Bronchial epithelial cell (primary cell): Measurements from ENCODE around the gene ZNF709. TPM values are rescaled to one million over a fixed set of nuclear protein-coding genes. Genes with fewer than 3 reads are reported as not detected.
A peak's percentile ranks its signal among the peaks of the same experiment; 100 is the strongest.
"Not testable (repeated sequence)": the region's sequence is repeated elsewhere in the genome, so short reads cannot be mapped to it uniquely, and the experiment has no call there.

Experiments used
- DNase-seq: peaks from one replicate; pipeline ENCODE4 v3.0.0-alpha.2; 2010; ENCODE audit warnings: low read depth
- FAIRE-seq: peaks from 2 replicates; lab custom pipeline; 2011; peaks lifted over from hg19 to GRCh38; lab: Jason Lieb, UNC
- H3K27me3 ChIP-seq: 2 replicates; pipeline ENCODE4 v1.5.1; 2011; ENCODE audit warnings: low read length; ENCODE audit not compliant: control insufficient read depth, insufficient read depth
- H3K36me3 ChIP-seq: 2 replicates; pipeline ENCODE4 v1.5.1; 2011; ENCODE audit warnings: low read length; ENCODE audit not compliant: control insufficient read depth, insufficient read depth
- H3K4me3 ChIP-seq: 2 replicates; pipeline ENCODE4 v1.5.1; 2011; ENCODE audit warnings: mild to moderate bottlenecking, low read depth, low read length, control low read depth
- total RNA-seq: library from RNA; depleted of rRNA; stranded (reverse); fragments of >200 nt; gene quantifications from 2 replicates; pipeline ENCODE4 v1.2.1, GENCODE V29; 2014
- TF ChIP-seq, protein P1 (sequence below): IDR thresholded peaks from 2 replicates; pipeline ENCODE4 v1.5.1; 2011; ENCODE audit warnings: mild to moderate bottlenecking, moderate library complexity, low read length, control low read depth, inconsistent platforms; ENCODE audit not compliant: insufficient read depth, severe bottlenecking

ZNF709 gene
- total RNA-seq, 1 donor from 2014 or later: 0.26 TPM

DNA sequence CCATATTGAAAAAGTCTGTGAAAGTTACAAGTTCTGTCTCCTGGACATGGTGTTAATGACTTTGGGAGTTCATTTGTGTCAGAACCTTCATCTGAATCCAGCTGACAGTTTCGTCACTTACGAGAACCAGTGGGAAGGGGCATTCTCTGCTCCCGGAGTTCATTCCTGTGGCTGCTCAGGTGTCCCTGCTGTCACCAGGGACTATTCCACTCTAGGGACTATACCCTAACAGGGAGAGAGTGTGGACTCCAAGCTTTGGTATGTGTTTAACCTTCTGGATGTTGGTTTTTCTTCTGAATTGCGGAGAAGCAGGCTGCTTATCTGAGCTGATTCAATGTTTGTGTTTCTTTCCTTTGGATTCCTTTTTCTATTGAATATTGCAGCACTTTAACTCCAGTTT is 12.4 kb upstream of the ZNF709 start:
- TF ChIP-seq, protein P1, sequence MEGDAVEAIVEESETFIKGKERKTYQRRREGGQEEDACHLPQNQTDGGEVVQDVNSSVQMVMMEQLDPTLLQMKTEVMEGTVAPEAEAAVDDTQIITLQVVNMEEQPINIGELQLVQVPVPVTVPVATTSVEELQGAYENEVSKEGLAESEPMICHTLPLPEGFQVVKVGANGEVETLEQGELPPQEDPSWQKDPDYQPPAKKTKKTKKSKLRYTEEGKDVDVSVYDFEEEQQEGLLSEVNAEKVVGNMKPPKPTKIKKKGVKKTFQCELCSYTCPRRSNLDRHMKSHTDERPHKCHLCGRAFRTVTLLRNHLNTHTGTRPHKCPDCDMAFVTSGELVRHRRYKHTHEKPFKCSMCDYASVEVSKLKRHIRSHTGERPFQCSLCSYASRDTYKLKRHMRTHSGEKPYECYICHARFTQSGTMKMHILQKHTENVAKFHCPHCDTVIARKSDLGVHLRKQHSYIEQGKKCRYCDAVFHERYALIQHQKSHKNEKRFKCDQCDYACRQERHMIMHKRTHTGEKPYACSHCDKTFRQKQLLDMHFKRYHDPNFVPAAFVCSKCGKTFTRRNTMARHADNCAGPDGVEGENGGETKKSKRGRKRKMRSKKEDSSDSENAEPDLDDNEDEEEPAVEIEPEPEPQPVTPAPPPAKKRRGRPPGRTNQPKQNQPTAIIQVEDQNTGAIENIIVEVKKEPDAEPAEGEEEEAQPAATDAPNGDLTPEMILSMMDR: no peak
- FAIRE-seq (no peak), DNase-seq (no peak)
- no peaks in the 10 kb centered on the region for H3K27me3 ChIP-seq
- no peaks in the 10 kb centered on the region for H3K36me3 ChIP-seq
- H3K4me3 ChIP-seq: no peak overlapping the region

DNA sequence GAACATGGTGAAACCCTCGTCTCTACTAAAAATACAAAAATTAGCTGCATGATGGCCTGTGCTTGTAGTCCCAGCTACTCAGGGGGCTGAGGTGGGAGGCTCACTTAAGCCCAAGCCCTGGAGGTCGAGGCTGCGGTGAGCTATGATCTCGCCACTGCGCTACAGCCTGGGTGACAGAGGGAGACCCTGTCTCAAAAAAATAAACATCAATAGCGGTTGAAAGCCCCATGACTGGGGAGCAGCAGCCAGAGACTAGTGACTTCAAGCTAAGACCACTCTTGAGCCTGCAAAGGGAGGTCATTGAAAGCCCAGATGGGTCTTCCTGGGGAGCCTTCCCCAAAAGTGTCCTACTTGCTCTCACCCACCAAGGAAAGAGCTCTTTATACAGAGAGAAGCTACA is 11.9 kb upstream of the ZNF709 start:
- FAIRE-seq: no peak

DNA sequence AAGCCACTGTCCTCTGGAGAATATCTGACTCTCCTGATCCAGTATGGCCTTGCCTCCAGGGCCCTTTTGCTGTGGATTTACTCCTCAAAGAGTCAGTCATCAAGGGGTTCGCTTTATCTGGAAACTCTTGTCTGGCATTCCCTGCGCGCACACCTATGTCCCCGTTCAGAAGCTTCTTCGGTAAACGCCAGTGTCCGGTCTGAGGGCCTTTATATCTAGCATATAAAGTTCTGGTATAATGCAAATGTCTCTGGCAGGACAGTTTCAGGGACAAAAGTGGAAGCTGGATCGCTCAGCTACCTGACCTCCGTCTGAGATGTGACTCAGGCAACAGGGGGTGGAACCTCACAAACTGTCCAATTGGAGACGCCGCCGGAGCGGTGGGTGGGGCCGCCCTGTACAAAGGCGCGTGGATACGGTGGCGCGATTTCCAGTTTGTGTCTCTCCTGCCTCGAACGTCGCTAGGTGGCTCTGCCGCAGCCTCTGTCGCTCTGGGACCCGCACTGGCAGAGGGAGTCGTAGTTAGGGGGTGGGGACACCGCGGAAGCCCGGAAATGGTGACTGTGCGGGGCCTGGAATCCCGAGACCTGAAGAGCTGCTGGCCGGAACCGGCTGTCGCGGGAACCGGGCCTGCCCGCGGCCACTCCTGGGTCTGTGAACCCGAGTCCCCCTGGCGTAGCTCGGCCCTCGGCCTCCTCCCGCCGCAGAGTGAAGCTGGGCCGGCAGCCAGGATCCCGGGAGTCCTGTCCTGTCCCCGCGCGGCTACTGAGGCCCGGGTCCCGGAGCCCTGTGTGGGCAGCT is 10.6 kb upstream of the ZNF709 start:
- no peak for FAIRE-seq
- Histone ChIP-seq H3K36me3 (no peaks in the 10 kb centered on the region), H3K4me3 (peak overlapping the region; percentile 51), H3K27me3 (no peaks in the 10 kb centered on the region)
- DNase-seq: peak; percentile 80
- TF ChIP-seq, protein P1: peak; percentile 47

More for the DNA sequence above, 11.9 kb upstream of the ZNF709 start:
- DNase-seq: no peak
- TF ChIP-seq, protein P1: no peak
- Histone ChIP-seq H3K4me3 (no peak overlapping the region), H3K27me3 (no peaks in the 10 kb centered on the region), H3K36me3 (no peaks in the 10 kb centered on the region)

DNA sequence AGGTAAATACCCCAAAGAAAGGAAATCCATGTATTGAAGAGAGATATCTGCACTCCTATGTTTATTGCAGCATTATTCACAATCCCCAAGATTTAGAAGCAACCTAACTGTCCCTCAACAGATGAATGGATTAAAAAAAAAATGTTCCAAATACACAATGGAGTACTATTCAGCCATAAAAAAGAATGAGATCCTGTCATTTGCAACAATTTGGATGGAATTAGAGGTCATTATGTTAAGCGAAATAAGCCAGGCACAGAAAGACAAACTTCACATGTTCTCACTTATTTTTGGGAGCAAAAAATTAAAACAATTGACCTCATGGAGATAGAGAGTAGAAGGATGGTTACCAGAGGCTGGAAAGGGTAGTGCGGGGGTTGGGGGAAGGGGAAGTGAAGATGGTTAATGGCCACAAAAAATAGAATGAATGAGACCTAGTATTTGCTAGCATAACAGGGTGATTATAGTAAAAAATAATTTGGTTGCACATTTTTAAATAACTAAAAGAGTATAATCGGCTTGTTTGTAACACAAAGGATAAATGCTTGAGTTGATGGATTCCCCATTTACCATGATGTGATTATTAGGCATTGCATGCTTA is 9.7 kb upstream of the ZNF709 start:
- no peak for DNase-seq
- no peak overlapping the region for H3K4me3 ChIP-seq
- TF ChIP-seq, protein P1: no peak
- no peaks in the 10 kb centered on the region for H3K36me3 ChIP-seq
- no peak for FAIRE-seq
- H3K27me3 ChIP-seq: no peaks in the 10 kb centered on the region

DNA sequence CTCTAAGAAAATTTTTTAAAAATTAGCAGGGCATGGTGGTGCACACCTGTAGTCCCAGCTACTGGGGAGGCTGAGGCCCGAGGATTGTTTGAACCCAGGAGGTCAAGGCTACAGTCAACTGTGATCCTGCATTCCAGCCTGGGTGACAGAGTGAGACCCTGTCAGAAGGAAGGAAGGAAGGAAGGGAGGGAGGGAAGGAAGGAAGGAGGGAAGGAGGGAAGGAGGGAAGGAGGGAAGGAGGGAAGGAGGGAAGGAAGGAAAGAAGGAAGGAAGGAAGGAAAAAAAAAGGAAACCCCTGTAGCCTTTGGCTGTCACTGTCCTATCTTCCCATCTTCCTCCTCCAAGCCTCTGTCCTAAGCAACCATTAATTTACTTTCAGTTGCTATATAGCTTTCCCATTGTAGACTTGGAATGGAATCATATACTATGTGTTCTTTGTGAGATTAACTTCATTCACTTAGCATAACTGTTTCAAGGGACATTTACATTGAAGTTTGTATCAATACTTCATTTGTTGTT is 1.7 kb upstream of the ZNF709 start:
- H3K27me3 ChIP-seq, H3K36me3 ChIP-seq, H3K4me3 ChIP-seq, FAIRE-seq, DNase-seq: not testable (repeated sequence)

DNA sequence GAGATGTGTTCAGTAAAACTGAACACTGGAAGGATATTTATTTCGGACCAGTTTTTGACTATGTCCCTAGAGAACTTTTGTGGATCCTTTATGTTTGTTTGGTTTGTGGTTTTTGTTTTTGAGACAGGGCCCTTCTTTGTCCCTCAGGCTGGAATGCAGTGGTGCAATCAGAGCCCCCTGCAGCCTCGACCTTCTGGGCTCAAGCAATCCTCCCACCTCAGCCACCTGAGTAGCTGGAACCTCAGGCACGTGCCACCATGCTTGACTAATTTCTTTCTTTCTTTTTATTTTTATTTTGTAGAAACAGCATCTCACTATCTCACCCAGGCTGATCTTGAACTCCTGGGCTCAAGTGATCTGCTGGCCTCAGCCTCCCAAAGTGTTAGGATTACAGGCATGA is 955 bp upstream of the ZNF709 start:
- TF ChIP-seq, protein P1: no peak
- FAIRE-seq (no peak), DNase-seq (no peak)
- Histone ChIP-seq H3K27me3 (no peaks in the 10 kb centered on the region), H3K4me3 (no peak overlapping the region), H3K36me3 (no peaks in the 10 kb centered on the region)
